Stimulated activated CD4-positive, alpha-beta T cell treated with anti-CD3 and anti-CD28 coated beads, Interleukin-4, amount 100 ng/mL, for 1 hour (primary cell): ENCODE data around the gene ATXN2.
"Not testable (repeated sequence)": the region's sequence is repeated elsewhere in the genome, so short reads cannot be mapped to it uniquely, and the experiment has no call there.

Source experiments
- DNase-seq: peaks from one replicate; pipeline ENCODE4 v3.0.0-alpha.2; 2020

The ATXN2 gene

DNA sequence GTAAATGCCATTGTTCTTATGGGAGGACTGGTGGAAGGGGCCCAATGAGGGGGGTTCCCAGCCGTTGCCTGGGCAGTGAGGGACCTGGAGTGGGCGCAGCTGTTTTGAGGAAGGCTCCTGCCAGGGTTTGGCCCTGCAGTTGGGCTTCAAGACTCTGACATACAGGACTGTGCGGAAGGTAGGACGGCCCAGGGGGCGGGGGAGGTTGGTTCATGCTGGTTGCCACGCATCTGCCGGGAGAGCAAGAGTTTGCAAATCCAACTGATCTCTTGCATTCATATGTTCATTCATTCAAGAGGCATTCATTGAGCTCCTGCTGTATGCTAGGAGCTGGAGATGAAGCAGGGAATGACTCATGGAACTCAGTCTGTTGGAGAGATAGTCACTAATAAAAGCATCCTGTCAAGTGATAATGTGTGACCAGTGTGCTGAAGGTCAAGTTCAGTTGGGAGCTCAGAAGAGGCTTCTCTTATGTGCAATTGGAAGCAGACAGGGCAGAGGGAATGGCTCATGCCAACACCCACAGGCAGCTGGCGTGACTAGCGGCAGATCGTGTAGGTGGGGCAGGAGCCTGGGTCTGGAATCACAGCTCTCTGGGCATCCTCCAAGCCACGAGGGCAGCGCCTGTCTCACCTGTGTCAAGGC, 185.6 kb downstream of the ATXN2 start:
- no peak for DNase-seq

DNA sequence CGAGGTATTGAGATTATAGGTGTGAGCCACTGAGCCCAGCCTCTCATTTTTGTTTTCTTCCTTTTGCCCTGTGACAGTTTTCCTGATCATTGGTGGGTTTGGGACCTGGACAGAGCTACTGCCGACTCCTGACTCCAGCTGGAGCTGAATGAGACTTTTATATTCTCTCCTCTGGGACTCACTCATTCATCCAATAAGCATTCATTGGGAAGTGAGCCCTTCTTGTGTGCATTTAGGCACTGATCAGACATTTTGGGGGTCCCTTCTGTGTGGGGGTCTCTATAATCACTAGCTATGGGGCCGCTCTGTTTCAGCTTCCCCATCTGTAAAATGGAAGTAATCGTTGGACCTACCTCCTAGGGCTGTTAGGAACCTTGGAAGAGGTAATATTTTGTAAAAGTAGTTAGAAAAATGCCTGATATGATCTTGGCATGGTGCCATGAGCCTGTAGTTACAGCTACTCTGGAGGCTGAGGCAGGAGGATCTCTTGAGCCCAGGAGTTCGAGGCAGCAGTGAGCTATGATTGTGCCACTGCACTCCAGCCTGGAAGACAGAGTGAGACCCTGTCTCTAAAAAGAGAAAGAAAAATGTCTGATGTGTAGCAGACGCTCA, 186.2 kb downstream of the ATXN2 start:
- no peak for DNase-seq

DNA sequence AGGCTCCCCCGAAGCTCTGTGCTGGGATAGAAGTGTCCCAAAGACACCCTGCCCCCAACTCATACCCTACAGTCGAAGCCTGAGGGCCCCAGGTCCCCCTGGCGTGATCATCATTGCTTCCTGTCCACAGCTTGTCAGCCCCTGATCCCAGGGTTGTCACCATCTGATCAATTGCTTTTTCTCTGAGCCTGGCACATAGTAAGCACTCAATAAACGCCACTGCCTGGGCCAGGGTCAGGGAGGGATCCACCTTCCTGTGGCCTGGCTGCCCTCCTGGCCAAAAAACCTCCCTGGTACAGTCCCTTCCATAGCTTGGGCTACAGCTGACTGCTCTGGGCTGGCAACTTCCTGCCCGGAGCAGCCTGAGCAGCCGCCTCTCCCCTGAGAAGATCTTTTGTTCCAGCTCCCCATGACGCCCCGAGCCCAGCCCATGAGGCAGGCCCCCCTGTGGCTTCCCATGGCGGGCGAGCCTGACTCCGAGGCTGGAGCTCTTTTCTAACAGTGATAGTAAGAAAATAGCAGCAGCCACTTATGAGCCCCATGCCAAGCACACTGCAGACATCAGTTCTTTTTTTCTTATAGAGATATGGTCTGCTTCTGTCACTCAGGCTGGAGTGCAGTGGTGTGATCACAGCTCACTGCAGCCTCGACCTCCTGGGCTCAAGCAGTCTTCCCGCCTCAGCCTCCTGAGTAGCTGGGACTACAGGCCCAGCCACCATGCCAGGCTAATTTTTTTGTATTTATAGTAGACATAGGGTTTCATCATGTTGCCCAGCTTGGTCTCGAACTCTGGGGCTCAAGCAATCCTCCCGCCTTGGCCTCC, 186.9 kb downstream of the ATXN2 start:
- DNase-seq, result no peak

DNA sequence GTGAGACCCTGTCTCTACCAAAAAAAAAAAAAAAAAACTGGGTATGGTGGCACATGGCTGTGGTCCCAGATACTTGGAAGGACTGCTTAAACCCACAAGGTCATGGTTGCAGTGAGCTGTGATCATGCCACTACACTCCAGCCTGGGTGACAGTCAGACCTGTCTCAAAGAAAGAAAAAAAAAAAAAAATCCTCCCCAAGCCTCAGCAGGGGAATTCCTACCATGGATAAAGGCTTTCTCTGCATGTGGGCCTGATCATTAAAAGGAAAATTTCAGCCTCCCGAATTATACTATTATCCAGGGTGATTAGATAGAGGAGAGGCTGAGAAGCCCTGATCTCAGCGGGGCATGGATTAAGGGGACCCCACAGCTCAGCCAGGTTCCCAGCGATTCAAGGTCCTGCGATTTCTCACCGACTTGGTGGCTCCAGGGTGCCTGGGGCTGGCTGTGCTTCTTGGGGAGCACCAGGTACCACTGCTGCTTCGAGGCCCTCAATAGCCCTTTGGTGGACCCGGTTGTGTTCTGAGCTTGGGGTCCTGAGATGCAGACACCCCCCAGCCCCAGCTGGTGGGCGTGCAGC, 187.8 kb downstream of the ATXN2 start:
- no peak for DNase-seq

DNA sequence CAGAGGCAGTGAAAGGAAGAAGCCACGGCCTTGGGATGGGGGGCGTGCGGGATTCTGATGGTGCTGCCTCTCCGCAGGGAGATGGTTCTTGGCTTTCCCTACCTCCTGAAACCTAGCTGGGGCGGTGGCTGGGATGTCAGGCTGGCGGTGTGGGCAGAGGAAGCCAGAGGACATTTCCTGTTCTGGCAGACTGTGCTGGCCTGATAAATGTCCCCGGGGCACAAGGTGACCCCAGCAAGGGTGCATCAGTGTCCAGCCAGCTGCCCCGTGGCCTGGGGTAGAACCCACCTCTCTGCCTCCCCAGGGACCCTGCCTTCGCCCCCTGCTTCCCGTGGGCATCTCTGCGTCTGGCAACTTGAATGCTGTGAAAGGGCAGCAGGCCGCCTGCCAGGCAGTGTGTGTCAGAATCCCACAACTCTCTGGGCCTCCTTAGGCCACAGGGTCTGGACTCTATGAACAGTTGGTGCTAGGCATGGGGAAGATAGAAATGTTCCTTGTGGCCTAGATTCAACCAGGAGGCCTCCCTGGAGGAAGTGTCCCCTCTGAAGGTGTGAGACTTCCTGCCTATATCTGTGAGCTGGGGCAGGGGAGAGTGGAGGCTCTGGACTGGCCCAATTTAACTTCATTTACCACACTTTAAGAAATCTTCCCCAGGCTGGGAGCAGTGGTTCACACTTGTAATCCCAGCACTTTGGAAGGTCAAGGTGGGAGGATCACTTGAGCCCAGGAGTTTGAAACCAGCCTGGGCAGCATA, 188.5 kb downstream of the ATXN2 start:
- DNase-seq, result no peak

DNA sequence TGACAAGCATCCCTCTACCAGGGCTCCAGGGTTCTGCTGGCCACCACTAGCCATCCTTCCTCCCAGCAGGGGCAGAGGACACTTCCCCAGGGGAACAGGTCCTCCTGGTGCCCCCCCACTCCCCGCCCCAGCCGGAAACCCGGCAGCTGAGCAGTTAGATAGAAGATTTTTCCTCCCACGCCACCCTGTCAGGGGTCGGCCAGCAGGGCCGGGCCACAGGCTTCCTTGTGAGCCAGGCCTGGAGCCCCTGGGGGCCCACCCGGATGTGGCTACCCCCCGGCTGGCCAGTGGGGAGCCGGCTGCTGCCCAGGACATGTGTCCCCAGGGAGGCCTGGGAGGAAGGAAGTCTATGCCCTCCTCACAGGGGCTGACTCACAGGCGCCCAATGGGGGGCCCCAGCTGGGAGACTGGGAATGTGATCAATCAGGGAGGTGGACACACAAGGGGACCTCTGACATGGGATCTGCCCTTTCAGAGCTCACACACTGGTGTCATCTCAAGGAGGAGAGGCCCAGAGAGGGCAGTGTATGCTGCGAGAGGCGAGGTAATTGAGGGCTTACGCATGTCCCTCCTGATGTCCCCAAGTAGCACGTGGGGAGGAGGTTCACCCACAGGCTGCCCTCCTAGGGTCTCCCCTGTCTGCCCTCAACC, 189.2 kb downstream of the ATXN2 start:
- peak; percentile 42 for DNase-seq

DNA sequence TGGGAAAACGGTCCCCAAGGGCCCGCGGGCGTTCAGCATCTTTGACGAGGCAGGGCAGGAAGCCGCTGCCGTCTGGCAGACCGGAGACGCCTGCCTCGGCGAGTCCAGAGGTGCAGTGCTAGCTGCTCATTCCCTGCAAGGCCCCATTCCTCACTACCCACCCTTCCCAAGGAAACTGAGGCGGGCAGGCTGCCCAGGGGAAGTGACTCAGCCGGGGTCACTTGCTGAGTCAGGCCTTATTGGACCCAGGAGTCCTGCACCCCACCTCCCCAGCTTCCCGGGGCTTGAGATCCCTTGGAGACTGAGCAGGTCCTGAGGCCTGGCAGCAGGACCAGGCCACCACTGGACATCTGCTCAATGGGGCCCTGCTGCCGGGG, 189.7 kb downstream of the ATXN2 start:
- no peak for DNase-seq

DNA sequence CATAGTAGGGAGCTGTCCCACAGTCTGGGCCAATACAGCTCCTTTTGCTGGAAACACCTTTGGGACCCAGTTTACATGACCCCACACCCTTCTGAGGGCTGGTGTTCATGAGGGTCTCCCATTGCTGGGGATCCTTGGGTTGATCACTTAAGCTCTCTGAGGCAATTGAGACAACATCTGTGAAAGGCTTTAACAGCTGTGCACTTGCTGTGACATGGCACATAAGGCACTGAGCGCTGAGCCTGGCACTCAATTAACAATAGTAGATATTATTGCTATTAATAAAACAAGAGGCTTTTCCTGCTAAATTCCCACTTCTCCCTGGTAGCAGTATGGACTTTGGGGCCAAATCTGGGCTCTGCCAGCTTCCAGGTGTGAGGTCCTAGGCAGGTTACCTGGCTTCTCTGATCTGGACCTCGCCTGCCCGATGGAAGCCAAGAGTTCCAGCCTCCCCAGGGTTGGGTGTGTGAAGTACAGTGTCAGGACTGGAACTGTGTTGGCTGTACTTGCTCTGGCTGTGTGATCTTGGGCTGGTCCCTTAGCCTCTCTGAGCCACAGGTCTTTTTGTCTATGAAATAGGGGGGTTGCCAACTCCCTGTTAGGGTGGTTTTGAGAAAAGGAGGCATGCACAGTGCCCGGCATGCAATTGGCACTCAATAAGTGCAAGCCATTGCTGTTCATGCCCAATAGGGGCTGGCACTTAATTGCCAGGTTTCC, 190.3 kb downstream of the ATXN2 start:
- DNase-seq, result no peak

DNA sequence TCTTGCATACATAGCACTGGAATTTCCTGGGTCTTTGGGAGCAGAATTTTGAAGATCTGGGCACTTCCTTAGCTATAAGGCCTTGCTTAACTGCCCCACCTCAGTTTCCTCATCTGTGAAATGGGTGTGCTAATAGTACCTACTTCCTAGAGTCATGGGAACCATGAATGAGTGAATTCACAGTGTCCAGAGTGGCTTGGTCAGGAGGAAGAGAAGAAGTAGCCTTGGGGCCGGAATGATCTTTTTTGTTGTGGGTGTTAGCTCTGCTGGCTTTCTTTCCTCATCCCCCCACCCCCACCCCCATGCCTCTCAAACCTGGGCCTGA, 191.0 kb downstream of the ATXN2 start:
- DNase-seq, result no peak

DNA sequence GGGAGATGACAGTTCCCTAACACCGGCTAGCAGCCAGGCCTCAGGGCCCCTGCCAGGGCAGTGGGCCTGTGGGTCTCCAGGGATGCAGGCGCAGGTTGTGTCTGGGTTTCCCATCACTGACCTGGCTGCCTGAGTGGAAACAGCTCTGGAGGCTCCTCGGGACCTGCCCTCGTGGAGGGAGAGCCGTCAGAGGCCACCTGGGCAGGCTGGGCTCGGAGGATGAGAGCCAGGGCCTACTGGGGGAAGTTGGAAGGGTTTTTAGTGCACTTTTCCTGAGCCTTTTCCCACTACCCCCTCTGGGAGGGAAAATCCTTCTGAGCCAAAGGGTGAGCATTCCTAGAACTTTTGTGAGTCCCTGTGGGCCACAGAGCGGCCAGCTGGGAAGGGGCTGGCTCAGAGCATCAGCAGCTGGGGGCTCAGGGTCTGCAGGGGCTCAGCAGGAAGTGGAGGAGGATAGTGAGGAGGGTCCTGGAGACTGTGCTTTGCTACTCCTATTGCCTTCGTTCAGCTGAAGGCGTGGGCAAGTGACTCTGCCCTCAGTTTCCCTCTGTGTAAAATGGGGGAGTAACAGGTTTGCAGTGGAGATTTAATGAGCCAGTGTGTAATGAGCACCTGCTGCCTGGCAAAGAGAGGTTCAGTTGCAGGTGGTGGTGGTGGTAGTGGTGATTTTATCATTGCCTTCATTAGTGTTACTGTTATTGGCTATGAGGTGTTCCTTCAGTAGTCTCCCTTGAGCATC, 191.6 kb downstream of the ATXN2 start:
- DNase-seq, result no peak

DNA sequence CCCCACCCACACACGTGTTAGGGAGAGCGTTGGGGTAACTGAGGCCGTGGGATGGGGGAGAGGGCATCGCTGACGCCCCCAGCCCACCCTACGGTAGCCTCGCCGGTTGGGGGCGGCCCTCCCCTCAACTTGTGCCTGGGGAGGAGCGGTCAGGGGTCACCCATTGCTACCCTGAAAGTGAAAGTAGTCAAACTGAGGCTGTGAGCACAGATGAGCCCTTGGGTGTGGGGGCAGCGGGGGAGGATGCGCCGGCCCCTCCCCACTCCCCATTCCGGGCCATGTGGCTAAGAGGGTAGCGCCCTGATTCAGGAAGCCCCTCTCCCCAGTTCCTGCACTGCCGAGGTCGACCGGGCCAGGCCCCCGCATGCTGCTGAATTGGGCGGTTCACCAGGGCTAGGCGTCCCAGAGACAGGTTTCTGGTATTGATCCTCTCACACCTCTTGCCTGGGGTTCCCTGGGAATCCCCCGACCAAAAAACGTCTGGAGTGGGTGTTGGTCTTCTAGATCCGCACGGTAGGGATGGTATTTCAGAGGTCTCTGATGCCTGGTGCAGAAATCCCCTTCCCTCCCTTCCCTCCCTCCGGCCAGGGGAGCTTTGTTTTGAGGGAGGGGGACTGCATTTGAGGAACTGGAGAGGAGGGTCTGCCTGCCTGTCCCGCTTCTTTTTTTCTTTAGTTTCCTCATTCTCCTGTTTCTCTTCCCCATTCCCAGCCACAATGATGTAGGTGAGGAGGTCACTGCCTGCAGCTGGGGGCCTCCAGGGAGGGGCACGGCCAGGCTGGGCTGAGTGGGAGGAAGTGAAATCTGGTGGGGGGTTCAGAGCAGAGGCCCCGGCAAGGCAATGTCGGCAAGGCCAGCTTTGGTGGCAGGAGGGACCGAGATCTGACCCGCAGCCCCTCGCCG, 192.4 kb downstream of the ATXN2 start:
- peak; percentile 61 for DNase-seq

DNA sequence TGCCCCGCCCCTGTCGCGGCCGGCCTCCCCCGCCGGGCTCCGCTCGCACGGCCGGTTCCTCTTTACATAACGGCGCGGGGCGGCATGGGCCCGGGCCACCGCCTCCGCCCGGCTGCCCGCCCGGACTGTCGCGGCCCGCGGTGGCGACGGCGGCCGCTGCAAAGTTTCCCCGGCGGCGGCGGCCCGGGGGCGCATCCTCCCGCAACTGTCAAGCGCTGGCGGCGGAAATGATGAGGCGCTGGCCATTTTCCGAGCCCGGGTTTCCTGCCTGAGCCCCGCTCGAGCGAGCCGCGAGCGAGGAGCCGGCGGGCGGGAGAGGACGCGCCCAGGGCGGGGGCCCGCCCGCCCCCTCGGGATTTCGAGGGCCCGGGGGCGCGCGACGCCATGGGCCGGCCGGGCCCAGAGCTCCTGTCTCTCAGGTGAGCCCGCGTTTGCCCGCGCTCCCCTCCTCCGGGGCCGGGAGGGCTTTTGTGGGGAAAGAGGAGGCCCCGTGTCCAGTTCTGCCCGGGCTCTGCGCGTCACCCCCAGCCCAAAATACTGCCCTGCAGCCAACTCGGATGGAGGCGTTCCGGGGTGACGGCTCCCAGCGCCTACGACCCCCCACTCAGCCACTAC, 193.1 kb downstream of the ATXN2 start, which contains the start of gene SH2B3:
Gene SH2B3, plus strand, starts transcription at position 65 of the 615 bp plus-strand sequence. CDS start 12,223 bp downstream, outside the sequence.
- DNase-seq, result peak; percentile 72

DNA sequence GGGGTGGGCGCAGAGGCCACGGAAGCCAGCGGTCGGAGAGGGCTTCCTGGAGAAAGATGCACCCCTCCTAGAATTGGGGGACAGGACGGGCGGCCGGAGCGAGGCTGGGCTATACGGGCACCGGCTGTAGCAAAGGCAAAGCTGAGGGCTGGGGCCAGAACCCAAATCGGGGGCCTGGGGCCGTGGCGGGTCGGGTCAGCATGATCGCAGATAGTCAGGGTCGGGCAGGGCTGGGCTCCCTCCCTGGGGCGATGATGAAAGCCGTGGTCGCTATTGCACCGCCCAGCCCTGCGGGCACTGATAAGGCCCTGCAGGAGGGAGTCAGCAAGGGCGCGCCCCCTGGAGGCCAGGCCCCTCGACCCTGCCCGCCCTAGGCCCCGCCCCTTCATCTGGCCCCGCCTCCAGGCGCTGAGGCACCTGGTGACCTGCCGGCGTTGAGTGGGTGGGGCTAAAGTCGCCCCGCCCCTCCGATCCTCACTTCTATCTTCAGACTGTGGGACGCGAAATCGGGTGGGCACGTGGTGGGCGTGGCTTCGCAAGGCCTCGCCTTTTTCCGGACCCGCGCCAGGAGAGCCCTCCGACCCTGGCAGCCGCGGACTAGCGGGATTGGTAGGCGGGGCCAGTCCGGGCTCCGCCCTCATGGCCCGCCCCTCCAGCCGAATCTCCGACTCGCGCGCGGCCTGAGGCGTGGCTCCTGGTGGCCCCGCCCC, 193.8 kb downstream of the ATXN2 start:
- peak; percentile 100 for DNase-seq

DNA sequence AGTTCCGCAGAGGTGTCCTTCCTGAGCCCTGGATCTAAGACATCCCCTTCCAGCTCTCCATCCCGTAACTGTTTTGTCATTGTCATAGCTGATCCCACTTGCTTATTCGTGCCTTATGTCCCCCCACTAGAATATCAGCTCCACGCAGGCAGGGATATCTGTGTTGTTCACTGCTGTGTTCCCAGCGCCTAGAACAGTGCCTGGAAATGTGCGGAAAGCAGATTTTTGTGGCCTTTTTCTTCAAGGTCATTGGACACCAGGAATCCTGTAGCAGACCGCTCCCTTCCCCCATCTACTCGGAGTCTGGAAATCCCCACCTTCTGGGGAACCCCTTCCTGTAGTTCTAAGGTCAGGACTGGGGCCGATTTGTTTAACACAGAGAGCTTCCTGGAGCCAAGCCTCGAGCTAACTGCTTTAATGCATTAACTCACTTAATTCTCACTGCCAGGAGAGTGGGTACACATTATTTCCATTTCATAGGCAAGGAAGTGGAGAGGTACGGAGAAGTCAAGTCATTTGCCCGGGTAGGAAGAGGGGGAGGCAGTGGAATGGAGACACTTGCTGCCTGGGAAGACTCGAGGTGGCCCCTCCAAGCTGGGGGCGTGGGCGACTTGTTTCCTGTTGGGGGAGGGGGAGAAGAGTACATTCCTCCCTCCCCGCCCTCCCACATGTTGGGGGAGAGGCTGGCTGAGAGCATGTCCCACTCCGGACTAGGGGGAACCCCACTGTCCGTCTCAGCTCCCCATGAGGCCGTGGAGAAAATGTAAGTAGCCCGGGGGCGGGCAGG, 194.6 kb downstream of the ATXN2 start:
- peak; percentile 73 for DNase-seq

DNA sequence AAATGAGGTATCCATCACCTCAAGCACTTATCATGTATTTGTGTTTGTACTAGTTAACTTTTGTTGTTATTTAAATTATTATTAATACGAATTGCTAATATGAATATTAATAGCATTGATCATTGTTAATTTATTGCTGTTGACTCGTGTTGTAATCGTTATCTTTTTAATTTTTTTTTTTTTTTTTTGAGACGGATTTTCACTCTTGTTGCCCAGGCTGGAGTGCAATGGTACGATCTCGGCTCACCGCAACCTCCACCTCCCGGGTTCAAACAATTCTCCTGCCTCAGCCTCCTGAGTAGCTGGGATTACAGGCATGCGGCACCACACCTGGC, 196.7 kb downstream of the ATXN2 start:
- DNase-seq, result not testable (repeated sequence)
